ENCODE measurements around the gene RAB8A.
A peak's percentile ranks its signal among the peaks of the same experiment; 100 is the strongest.
"Not testable (repeated sequence)": the region's sequence is repeated elsewhere in the genome, so short reads cannot be mapped to it uniquely, and the experiment has no call there.

The RAB8A gene

GRCh38 chr19:16168465-16169081, 56.9 kb downstream of the RAB8A start:
- H3K4ac ChIP-seq (ENCODE audit: low read depth, low read length) = no peak overlapping the region
- H3K79me2 ChIP-seq (ENCODE audit: control insufficient read depth, insufficient read depth, low read length) = no peaks in the 10 kb centered on the region
- H3K23ac ChIP-seq (ENCODE audit: low read length) = no peak overlapping the region
- no peak overlapping the region for H2BK15ac ChIP-seq (replicated peaks; ENCODE audit: low read depth)
- no peak overlapping the region for H3K4me3 ChIP-seq (ENCODE audit: low read length)
- no peaks in the 10 kb centered on the region for H3K36me3 ChIP-seq (ENCODE audit: control insufficient read depth, insufficient read depth, low read length)
- H3K18ac ChIP-seq (ENCODE audit: low read length) = no peak overlapping the region
- H3K56ac ChIP-seq (ENCODE audit: low read length) = no peak overlapping the region
- no peaks in the 10 kb centered on the region for H3K4me1 ChIP-seq (ENCODE audit: control insufficient read depth, low read depth, low read length)
- no peak overlapping the region for H2AK5ac ChIP-seq (ENCODE audit: low read length)
- WGBS (ENCODE audit: extremely low coverage, insufficient coverage, low lambda C conversion rate) = no CpG with 5 or more reads among the region's 2 CpGs
- H3K4me2 ChIP-seq (ENCODE audit: low read length) = no peak overlapping the region
- no peak overlapping the region for H3K9ac ChIP-seq (ENCODE audit: low read length)
- no peak overlapping the region for H2BK5ac ChIP-seq (ENCODE audit: low read length)
- H4K8ac ChIP-seq (ENCODE audit: low read depth, low read length) = no peak overlapping the region
- H3K79me1 ChIP-seq (ENCODE audit: low read length) = no peaks in the 10 kb centered on the region
- H3K27me3 ChIP-seq (ENCODE audit: insufficient read depth, low read length, poor library complexity) = no peaks in the 10 kb centered on the region
- peak; percentile 11 for DNase-seq
- H3K27ac ChIP-seq (ENCODE audit: low read depth, low read length) = no peak overlapping the region
- H2BK120ac ChIP-seq (ENCODE audit: low read depth, low read length) = no peak overlapping the region
- H4K5ac ChIP-seq (ENCODE audit: low read length) = no peak overlapping the region

DNA sequence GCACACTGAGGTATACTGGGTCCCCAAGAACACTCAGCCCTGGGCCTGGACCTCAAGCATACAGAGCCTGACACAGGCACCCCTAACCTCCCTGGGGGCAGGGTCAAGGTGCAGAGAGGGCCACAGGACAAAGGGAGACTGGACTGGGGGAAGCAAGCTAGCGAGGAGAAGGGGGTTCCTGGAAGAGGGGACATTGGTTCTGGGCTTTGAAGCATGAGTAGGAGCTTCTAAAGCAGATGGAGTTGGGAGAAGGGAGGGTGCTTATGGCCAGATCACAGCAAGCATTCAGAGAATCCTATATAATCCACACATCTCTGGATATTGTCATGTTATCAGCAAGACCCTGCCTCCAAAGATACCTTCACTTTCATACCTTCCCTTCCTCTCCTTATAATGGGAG, 58.4 kb downstream of the RAB8A start:
- Histone ChIP-seq H3K27me3 (ENCODE audit: insufficient read depth, low read length, poor library complexity) (no peaks in the 10 kb centered on the region), H3K4me1 (ENCODE audit: control insufficient read depth, low read depth, low read length) (no peaks in the 10 kb centered on the region), H3K4me2 (ENCODE audit: low read length) (no peak overlapping the region), H4K8ac (ENCODE audit: low read depth, low read length) (no peak overlapping the region), H2BK5ac (ENCODE audit: low read length) (no peak overlapping the region), H2BK15ac (replicated peaks; ENCODE audit: low read depth) (no peak overlapping the region), H3K9ac (ENCODE audit: low read length) (no peak overlapping the region), H3K23ac (ENCODE audit: low read length) (no peak overlapping the region), H3K4me3 (ENCODE audit: low read length) (no peak overlapping the region), H3K4ac (ENCODE audit: low read depth, low read length) (no peak overlapping the region), H4K5ac (ENCODE audit: low read length) (no peak overlapping the region), H3K56ac (ENCODE audit: low read length) (no peak overlapping the region), H2BK120ac (ENCODE audit: low read depth, low read length) (no peak overlapping the region), H3K27ac (ENCODE audit: low read depth, low read length) (no peak overlapping the region), H3K36me3 (ENCODE audit: control insufficient read depth, insufficient read depth, low read length) (no peaks in the 10 kb centered on the region), H3K18ac (ENCODE audit: low read length) (no peak overlapping the region), H2AK5ac (ENCODE audit: low read length) (no peak overlapping the region), H3K79me2 (ENCODE audit: control insufficient read depth, insufficient read depth, low read length) (no peaks in the 10 kb centered on the region), H3K79me1 (ENCODE audit: low read length) (no peaks in the 10 kb centered on the region)
- DNase-seq = no peak
- WGBS (ENCODE audit: extremely low coverage, insufficient coverage, low lambda C conversion rate) = no CpG with 5 or more reads among the region's 1 CpG

- Histone ChIP-seq H3K4me1 (ENCODE audit: control insufficient read depth, low read depth, low read length) (no peaks in the 10 kb centered on the region), H4K8ac (ENCODE audit: low read depth, low read length) (no peak overlapping the region), H3K23ac (ENCODE audit: low read length) (no peak overlapping the region)
These were observed 64.3 kb downstream of the RAB8A start for GRCh38 chr19:16175954-16176353.

DNA sequence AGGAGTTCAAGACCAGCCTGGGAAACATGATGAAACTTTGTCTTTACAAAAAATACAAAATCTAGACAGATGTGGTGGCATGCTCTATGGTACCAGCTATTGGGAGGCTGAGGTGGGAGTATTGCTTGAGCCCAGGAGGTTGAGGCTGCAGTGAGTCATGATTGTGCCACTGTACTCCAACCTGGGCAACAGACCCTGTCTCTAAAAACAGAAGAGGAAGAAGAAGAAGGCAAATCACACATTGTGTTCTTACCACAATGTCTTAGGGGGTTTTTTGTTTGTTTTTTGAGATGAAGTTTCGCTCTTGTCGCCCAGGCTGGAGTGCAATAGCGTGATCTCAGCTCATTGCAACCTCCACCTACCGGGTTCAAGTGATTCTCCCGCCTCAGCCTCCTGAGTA, 67.2 kb downstream of the RAB8A start:
- H3K27me3 ChIP-seq (ENCODE audit: insufficient read depth, low read length, poor library complexity); H3K4ac ChIP-seq (ENCODE audit: low read depth, low read length); H3K9ac ChIP-seq (ENCODE audit: low read length); H4K5ac ChIP-seq (ENCODE audit: low read length); H3K79me1 ChIP-seq (ENCODE audit: low read length); DNase-seq; H3K79me2 ChIP-seq (ENCODE audit: control insufficient read depth, insufficient read depth, low read length); H2BK15ac ChIP-seq (replicated peaks; ENCODE audit: low read depth); H3K23ac ChIP-seq (ENCODE audit: low read length); H2AK5ac ChIP-seq (ENCODE audit: low read length); H3K4me2 ChIP-seq (ENCODE audit: low read length); H2BK5ac ChIP-seq (ENCODE audit: low read length); H2BK120ac ChIP-seq (ENCODE audit: low read depth, low read length); H4K8ac ChIP-seq (ENCODE audit: low read depth, low read length); H3K4me1 ChIP-seq (ENCODE audit: control insufficient read depth, low read depth, low read length); H3K18ac ChIP-seq (ENCODE audit: low read length); H3K56ac ChIP-seq (ENCODE audit: low read length); H3K36me3 ChIP-seq (ENCODE audit: control insufficient read depth, insufficient read depth, low read length); H3K4me3 ChIP-seq (ENCODE audit: low read length); H3K27ac ChIP-seq (ENCODE audit: low read depth, low read length): not testable (repeated sequence)
- WGBS (ENCODE audit: extremely low coverage, insufficient coverage, low lambda C conversion rate) = no CpG with 5 or more reads among the region's 5 CpGs

More at GRCh38 chr19:16175954-16176353, 64.3 kb downstream of the RAB8A start:
- Histone ChIP-seq H3K56ac (ENCODE audit: low read length) (no peak overlapping the region), H3K9ac (ENCODE audit: low read length) (no peak overlapping the region), H3K36me3 (ENCODE audit: control insufficient read depth, insufficient read depth, low read length) (no peaks in the 10 kb centered on the region), H3K4me2 (ENCODE audit: low read length) (no peak overlapping the region), H3K79me2 (ENCODE audit: control insufficient read depth, insufficient read depth, low read length) (no peaks in the 10 kb centered on the region), H2BK5ac (ENCODE audit: low read length) (no peak overlapping the region), H3K27ac (ENCODE audit: low read depth, low read length) (no peak overlapping the region), H3K4ac (ENCODE audit: low read depth, low read length) (no peak overlapping the region), H2BK120ac (ENCODE audit: low read depth, low read length) (no peak overlapping the region), H3K4me3 (ENCODE audit: low read length) (no peak overlapping the region), H2AK5ac (ENCODE audit: low read length) (no peak overlapping the region), H2BK15ac (replicated peaks; ENCODE audit: low read depth) (no peak overlapping the region), H3K79me1 (ENCODE audit: low read length) (no peaks in the 10 kb centered on the region), H4K5ac (ENCODE audit: low read length) (no peak overlapping the region), H3K18ac (ENCODE audit: low read length) (no peak overlapping the region), H3K27me3 (ENCODE audit: insufficient read depth, low read length, poor library complexity) (no peaks in the 10 kb centered on the region)
- WGBS (ENCODE audit: extremely low coverage, insufficient coverage, low lambda C conversion rate) = no CpG with 5 or more reads among the region's 2 CpGs
- no peak for DNase-seq

DNA sequence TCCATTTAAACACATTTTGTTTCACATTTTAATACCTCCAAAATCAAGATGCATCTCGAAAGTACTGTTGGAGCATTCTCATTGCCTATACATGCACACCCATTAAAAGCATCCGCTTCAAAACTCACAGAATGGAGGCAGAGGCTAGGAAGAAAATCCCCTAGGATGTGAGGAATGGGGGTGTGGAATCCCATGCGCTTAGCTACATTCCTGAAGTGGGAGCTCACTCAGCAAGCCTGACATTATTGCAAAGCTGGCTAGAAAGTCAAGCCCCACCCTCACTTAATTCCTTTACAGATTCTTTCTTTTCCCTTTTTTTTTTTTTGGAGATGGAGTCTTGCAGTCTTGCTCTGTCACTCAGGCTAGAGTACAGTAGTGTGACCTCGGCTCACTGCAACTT, 68.9 kb downstream of the RAB8A start:
- no peak overlapping the region for H4K8ac ChIP-seq (ENCODE audit: low read depth, low read length)
- H3K27ac ChIP-seq (ENCODE audit: low read depth, low read length) = no peak overlapping the region
- no peak overlapping the region for H2BK5ac ChIP-seq (ENCODE audit: low read length)

More for the DNA sequence above, 68.9 kb downstream of the RAB8A start:
- Histone ChIP-seq H3K4me1 (ENCODE audit: control insufficient read depth, low read depth, low read length) (no peaks in the 10 kb centered on the region), H3K4me3 (ENCODE audit: low read length) (no peak overlapping the region), H2AK5ac (ENCODE audit: low read length) (no peak overlapping the region), H3K9ac (ENCODE audit: low read length) (no peak overlapping the region), H3K56ac (ENCODE audit: low read length) (no peak overlapping the region), H3K27me3 (ENCODE audit: insufficient read depth, low read length, poor library complexity) (no peaks in the 10 kb centered on the region), H3K79me2 (ENCODE audit: control insufficient read depth, insufficient read depth, low read length) (no peaks in the 10 kb centered on the region), H3K18ac (ENCODE audit: low read length) (no peak overlapping the region), H2BK15ac (replicated peaks; ENCODE audit: low read depth) (no peak overlapping the region), H4K5ac (ENCODE audit: low read length) (no peak overlapping the region), H3K36me3 (ENCODE audit: control insufficient read depth, insufficient read depth, low read length) (no peaks in the 10 kb centered on the region), H3K4ac (ENCODE audit: low read depth, low read length) (no peak overlapping the region), H3K4me2 (ENCODE audit: low read length) (no peak overlapping the region), H2BK120ac (ENCODE audit: low read depth, low read length) (no peak overlapping the region), H3K23ac (ENCODE audit: low read length) (no peak overlapping the region), H3K79me1 (ENCODE audit: low read length) (no peaks in the 10 kb centered on the region)
- peak; percentile 93 for DNase-seq
- WGBS (ENCODE audit: extremely low coverage, insufficient coverage, low lambda C conversion rate) = 100% methylated on average over 1 of the region's 4 CpGs

Measured in mesendoderm (in vitro differentiated cells).